ENCODE measurements around the gene CACTIN. TPM values are rescaled to one million over a fixed set of nuclear protein-coding genes. Genes with fewer than 3 reads are reported as not detected.
A peak's percentile ranks its signal among the peaks of the same experiment; 100 is the strongest.
"Not testable (repeated sequence)": the region's sequence is repeated elsewhere in the genome, so short reads cannot be mapped to it uniquely, and the experiment has no call there.

CACTIN gene
- total and polyA plus RNA-seq, 4 experiments from 2014 or later = 4.4 to 50.4 (median 30.1) TPM

GRCh38 chr19:3632098-3632497 is 5.5 kb upstream of the CACTIN start:
- Histone ChIP-seq H3K4me3 (ENCODE audit: low read length in 2 of 2) (no peak overlapping the region), H3K9me3 (ENCODE audit: control insufficient read depth in 1 of 2, low read length in 2 of 2) (no peaks in the 10 kb centered on the region), H3K27ac (ENCODE audit: low read depth, low read length) (no peak overlapping the region), H3K36me3 (ENCODE audit: insufficient read depth, low read length) (no peaks in the 10 kb centered on the region), H3K4me1 (ENCODE audit: insufficient read depth, low read length) (peaks cover 4% of the 10 kb centered on the region), H3K27me3 (ENCODE audit: insufficient read depth, low read length) (no peaks in the 10 kb centered on the region)
- POLR2A ChIA-PET (ENCODE audit: partially characterized antibody) = no interaction called here
- CTCF ChIA-PET (ENCODE audit: partially characterized antibody) = no interaction called here
- no peak overlapping the region for H3K4me3 Mint-ChIP-seq
- peaks cover 0 to 6% (median 2%) of the 10 kb centered on the region in 4 donors for H3K4me1 Mint-ChIP-seq
- no peak for DNase-seq
- H3K9me3 Mint-ChIP-seq = no peaks in the 10 kb centered on the region
- no peaks in the 10 kb centered on the region for H3K27me3 Mint-ChIP-seq
- intact Hi-C loops (cut with micrococcal nuclease) = no loop called here
- no peak overlapping the region for H3K27ac Mint-ChIP-seq
- H3K36me3 Mint-ChIP-seq = peaks cover 3 to 5% of the 10 kb centered on the region in 2 donors

- no peaks in the 10 kb centered on the region for H3K27me3 Mint-ChIP-seq
- H3K4me3 ChIP-seq (ENCODE audit: low read length in 2 of 2) = no peak overlapping the region
- DNase-seq = no peak
- H3K4me1 ChIP-seq (ENCODE audit: insufficient read depth, low read length) = peaks cover 6% of the 10 kb centered on the region
- H3K27ac Mint-ChIP-seq = no peak overlapping the region
- no peaks in the 10 kb centered on the region for H3K36me3 ChIP-seq (ENCODE audit: insufficient read depth, low read length)
- H3K9me3 Mint-ChIP-seq = no peaks in the 10 kb centered on the region
- no peak overlapping the region for H3K4me3 Mint-ChIP-seq
- no peaks in the 10 kb centered on the region for H3K9me3 ChIP-seq (ENCODE audit: control insufficient read depth in 1 of 2, low read length in 2 of 2)
- no peak overlapping the region for H3K27ac ChIP-seq (ENCODE audit: low read depth, low read length)
- no peaks in the 10 kb centered on the region for H3K27me3 ChIP-seq (ENCODE audit: insufficient read depth, low read length)
- ChIA-PET POLR2A (ENCODE audit: partially characterized antibody) (no interaction called here), CTCF (ENCODE audit: partially characterized antibody) (no interaction called here)
- intact Hi-C loops (cut with micrococcal nuclease) = no loop called here
- H3K4me1 Mint-ChIP-seq = peaks cover 2 to 12% (median 9%) of the 10 kb centered on the region in 4 donors
- H3K36me3 Mint-ChIP-seq = peaks cover 0 to 7% of the 10 kb centered on the region in 2 donors
These were observed 4.7 kb upstream of the CACTIN start for GRCh38 chr19:3631053-3631861.

DNA sequence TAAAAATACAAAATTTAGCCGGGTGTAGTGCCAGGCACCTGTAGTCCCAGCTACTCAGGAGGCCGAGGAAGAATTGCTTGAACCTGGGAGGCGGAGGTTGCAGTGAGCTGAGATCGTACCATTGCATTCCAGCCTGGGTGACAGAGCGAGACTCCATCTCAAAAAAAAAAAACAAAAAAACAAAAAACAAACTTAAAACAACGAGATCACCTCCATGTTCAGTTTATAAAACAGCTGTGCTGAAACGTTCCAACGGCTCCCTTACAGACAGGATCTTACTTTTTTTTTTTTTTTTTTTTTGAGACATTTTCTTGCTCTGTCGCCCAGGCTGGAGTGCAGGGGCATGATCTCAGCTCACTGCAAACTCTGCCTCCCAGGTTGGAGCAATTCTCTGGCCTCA is 2.2 kb upstream of the CACTIN start:
- H3K27me3 ChIP-seq (ENCODE audit: insufficient read depth, low read length); H3K4me3 ChIP-seq (ENCODE audit: low read length in 2 of 2); DNase-seq; H3K27me3 Mint-ChIP-seq; H3K9me3 Mint-ChIP-seq; H3K4me3 Mint-ChIP-seq; H3K36me3 ChIP-seq (ENCODE audit: insufficient read depth, low read length); CTCF ChIA-PET (ENCODE audit: partially characterized antibody); H3K27ac ChIP-seq (ENCODE audit: low read depth, low read length); intact Hi-C loops (cut with micrococcal nuclease); H3K9me3 ChIP-seq (ENCODE audit: control insufficient read depth in 1 of 2, low read length in 2 of 2): not testable (repeated sequence)
- Mint-ChIP-seq H3K4me1 (peaks cover 13 to 34% (median 24%) of the 10 kb centered on the region in 4 donors), H3K36me3 (peaks cover 0 to 13% of the 10 kb centered on the region in 2 donors), H3K27ac (peak overlapping the region in 1 of 7 donors; percentile 55)
- peaks cover 27% of the 10 kb centered on the region for H3K4me1 ChIP-seq (ENCODE audit: insufficient read depth, low read length)
- POLR2A ChIA-PET (ENCODE audit: partially characterized antibody) = interaction anchor here (1.1 kb wide), 1 partner anchor 31 kb away, joined by 3 read pairs; no protein-coding TSS in a partner anchor

GRCh38 chr19:3627351-3627723 is 747 bp upstream of the CACTIN start:
- Histone ChIP-seq H3K27ac (ENCODE audit: low read depth, low read length) (peak overlapping the region; percentile 87), H3K36me3 (ENCODE audit: insufficient read depth, low read length) (no peaks in the 10 kb centered on the region), H3K27me3 (ENCODE audit: insufficient read depth, low read length) (no peaks in the 10 kb centered on the region), H3K4me3 (ENCODE audit: low read length in 2 of 2) (peak overlapping the region; percentile 17 to 76), H3K9me3 (ENCODE audit: control insufficient read depth in 1 of 2, low read length in 2 of 2) (no peaks in the 10 kb centered on the region), H3K4me1 (ENCODE audit: insufficient read depth, low read length) (peaks cover 27% of the 10 kb centered on the region)
- H3K9me3 Mint-ChIP-seq = no peaks in the 10 kb centered on the region
- H3K27me3 Mint-ChIP-seq = no peaks in the 10 kb centered on the region
- no peak for DNase-seq
- ChIA-PET POLR2A (ENCODE audit: partially characterized antibody) (interaction anchor here (0.8 to 1.3 kb wide), 7 partner anchors 41 to 716 kb away, joined by 3 to 7 read pairs (median 3); partner anchors contain the start of genes DOHH, MFSD12 and MPND), CTCF (ENCODE audit: partially characterized antibody) (interaction anchor here (0.8 kb wide), 1 partner anchor 83 kb away, joined by 3 read pairs; no protein-coding TSS in a partner anchor)
- H3K36me3 Mint-ChIP-seq = peaks cover 0 to 19% of the 10 kb centered on the region in 2 donors
- peak overlapping the region; percentile 98 to 100 (median 99) for H3K27ac Mint-ChIP-seq
- intact Hi-C loops (cut with micrococcal nuclease) = loop anchor here (1.0 kb wide), 4 partner anchors 55 to 121 kb away; partner anchors contain the start of genes FZR1, HMG20B, MFSD12 and PIP5K1C
- H3K4me3 Mint-ChIP-seq = peak overlapping the region; percentile 17 to 98 (median 95)
- peaks cover 13 to 34% (median 24%) of the 10 kb centered on the region in 4 donors for H3K4me1 Mint-ChIP-seq

DNA sequence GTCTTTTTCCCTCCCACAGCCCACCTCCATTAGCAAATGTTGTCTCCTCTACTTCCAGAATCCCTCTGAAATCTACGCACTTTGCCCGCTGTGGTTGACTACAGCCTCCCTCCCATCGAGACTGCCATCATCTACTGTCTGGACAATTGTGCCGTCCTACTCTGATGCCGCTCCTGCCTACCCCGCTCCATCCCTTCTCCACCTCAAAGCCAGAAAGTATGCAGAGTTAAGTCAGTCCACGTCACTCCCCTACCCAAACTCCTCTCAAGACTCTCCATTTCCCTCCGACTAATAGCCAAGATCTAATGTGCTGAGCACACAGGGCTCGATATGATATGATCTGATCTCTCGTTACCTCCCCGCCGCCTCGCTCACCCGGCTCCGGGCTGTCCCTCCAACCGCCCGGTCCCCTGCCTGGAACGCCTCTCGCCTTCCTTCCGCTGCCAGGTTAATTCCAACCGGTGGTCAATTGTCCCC is 556 bp downstream of the CACTIN start:
- peak overlapping the region; percentile 87 for H3K27ac ChIP-seq (ENCODE audit: low read depth, low read length)
- Mint-ChIP-seq H3K27ac (peak overlapping the region; percentile 23 to 100 (median 98)), H3K4me1 (peaks cover 13 to 34% (median 25%) of the 10 kb centered on the region in 4 donors), H3K4me3 (peak overlapping the region; percentile 86 to 98 (median 96)), H3K27me3 (no peaks in the 10 kb centered on the region), H3K9me3 (no peaks in the 10 kb centered on the region), H3K36me3 (peaks cover 0 to 25% of the 10 kb centered on the region in 2 donors)
- intact Hi-C loops (cut with micrococcal nuclease) = no loop called here
- H3K4me1 ChIP-seq (ENCODE audit: insufficient read depth, low read length) = peaks cover 27% of the 10 kb centered on the region
- H3K9me3 ChIP-seq (ENCODE audit: control insufficient read depth in 1 of 2, low read length in 2 of 2) = no peaks in the 10 kb centered on the region
- DNase-seq = peak in 1 of 5 donors; percentile 50
- CTCF ChIA-PET (ENCODE audit: partially characterized antibody) = no interaction called here
- H3K4me3 ChIP-seq (ENCODE audit: low read length in 2 of 2) = peak overlapping the region; percentile 76 to 79
- H3K27me3 ChIP-seq (ENCODE audit: insufficient read depth, low read length) = no peaks in the 10 kb centered on the region
- peaks cover 4% of the 10 kb centered on the region for H3K36me3 ChIP-seq (ENCODE audit: insufficient read depth, low read length)
- POLR2A ChIA-PET (ENCODE audit: partially characterized antibody) = no interaction called here

- H3K36me3 Mint-ChIP-seq = peaks cover 0 to 28% of the 10 kb centered on the region in 2 donors
- no peaks in the 10 kb centered on the region for H3K9me3 Mint-ChIP-seq
- intact Hi-C loops (cut with micrococcal nuclease) = no loop called here
- CTCF ChIA-PET (ENCODE audit: partially characterized antibody) = no interaction called here
- H3K27me3 Mint-ChIP-seq = no peaks in the 10 kb centered on the region
- H3K36me3 ChIP-seq (ENCODE audit: insufficient read depth, low read length) = peaks cover 4% of the 10 kb centered on the region
- H3K4me1 ChIP-seq (ENCODE audit: insufficient read depth, low read length) = peaks cover 27% of the 10 kb centered on the region
- H3K4me3 ChIP-seq (ENCODE audit: low read length in 2 of 2) = no peak overlapping the region
- H3K4me3 Mint-ChIP-seq = peak overlapping the region in 1 of 8 donors; percentile 74
- H3K27ac Mint-ChIP-seq = no peak overlapping the region
- H3K9me3 ChIP-seq (ENCODE audit: control insufficient read depth in 1 of 2, low read length in 2 of 2) = no peaks in the 10 kb centered on the region
- H3K4me1 Mint-ChIP-seq = peaks cover 13 to 34% (median 24%) of the 10 kb centered on the region in 4 donors
- H3K27me3 ChIP-seq (ENCODE audit: insufficient read depth, low read length) = no peaks in the 10 kb centered on the region
- POLR2A ChIA-PET (ENCODE audit: partially characterized antibody) = no interaction called here
- DNase-seq = no peak
- H3K27ac ChIP-seq (ENCODE audit: low read depth, low read length) = no peak overlapping the region
These were observed 2.9 kb downstream of the CACTIN start for GRCh38 chr19:3623716-3624115.

DNA sequence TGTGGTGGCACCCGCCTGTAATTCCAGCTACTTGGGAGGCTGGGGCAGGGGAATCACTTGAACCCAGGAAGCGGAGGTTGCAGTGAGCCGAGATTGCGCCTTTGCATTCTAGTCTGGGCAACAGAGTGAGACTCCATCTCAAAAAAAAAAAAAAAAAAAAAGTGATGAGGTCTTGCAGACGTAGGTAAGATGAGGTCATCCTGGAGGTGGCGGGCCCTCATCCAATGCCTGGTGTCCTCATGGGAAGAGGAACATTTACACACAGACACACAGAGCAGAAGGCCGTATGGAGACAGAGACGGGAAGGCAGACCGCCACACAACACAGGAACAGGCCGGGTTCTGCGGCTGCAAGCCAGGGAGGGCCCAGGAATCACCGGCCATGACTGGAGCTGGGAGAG is 4.4 kb downstream of the CACTIN start:
- Histone ChIP-seq H3K27me3 (ENCODE audit: insufficient read depth, low read length) (no peaks in the 10 kb centered on the region), H3K36me3 (ENCODE audit: insufficient read depth, low read length) (peaks cover 4% of the 10 kb centered on the region), H3K4me3 (ENCODE audit: low read length in 2 of 2) (no peak overlapping the region), H3K9me3 (ENCODE audit: control insufficient read depth in 1 of 2, low read length in 2 of 2) (no peaks in the 10 kb centered on the region), H3K27ac (ENCODE audit: low read depth, low read length) (no peak overlapping the region), H3K4me1 (ENCODE audit: insufficient read depth, low read length) (peaks cover 24% of the 10 kb centered on the region)
- Mint-ChIP-seq H3K9me3 (peaks cover 0 to 1% (median 0%) of the 10 kb centered on the region in 8 donors), H3K4me3 (no peak overlapping the region), H3K27ac (peak overlapping the region in 1 of 7 donors; percentile 18), H3K36me3 (peaks cover 0 to 30% of the 10 kb centered on the region in 2 donors), H3K27me3 (no peaks in the 10 kb centered on the region), H3K4me1 (peaks cover 15 to 37% (median 24%) of the 10 kb centered on the region in 4 donors)
- ChIA-PET CTCF (ENCODE audit: partially characterized antibody) (interaction anchor here (0.9 to 1.3 kb wide), 2 partner anchors 76 to 77 kb away, joined by 3 to 5 read pairs; no protein-coding TSS in a partner anchor), POLR2A (ENCODE audit: partially characterized antibody) (no interaction called here)
- intact Hi-C loops (cut with micrococcal nuclease) = no loop called here
- DNase-seq = no peak

Data from CD4-positive, alpha-beta memory T cell (primary cell).